Stimulated activated CD8-positive, alpha-beta memory T cell treated with anti-CD3 and anti-CD28 coated beads, Interleukin-4, amount 100 ng/mL, for 1 hour (primary cell): ENCODE results near the gene GRIK4.

Source experiments
- DNase-seq, 2 donors: peaks; one replicate each; pipeline ENCODE4 v3.0.0-alpha.2; 2020; ENCODE audit warnings: low read depth in 2 of 2, low spot score in 1 of 2

GRIK4 gene

GRCh38 chr11:120525261-120526171 is 14.0 kb downstream of the GRIK4 start:
- no peak for DNase-seq

GRCh38 chr11:120526241-120526640 is 14.7 kb downstream of the GRIK4 start:
- no peak for DNase-seq

GRCh38 chr11:120527111-120527761 is 15.7 kb downstream of the GRIK4 start:
- no peak for DNase-seq

GRCh38 chr11:120528749-120529148 is 17.2 kb downstream of the GRIK4 start:
- no peak for DNase-seq

- DNase-seq: no peak
Measured at GRCh38 chr11:120529214-120529613, 17.7 kb downstream of the GRIK4 start.

GRCh38 chr11:120529911-120530310 is 18.4 kb downstream of the GRIK4 start:
- no peak for DNase-seq

GRCh38 chr11:120532082-120532831 is 20.7 kb downstream of the GRIK4 start:
- no peak for DNase-seq

GRCh38 chr11:120532832-120533196 is 21.3 kb downstream of the GRIK4 start:
- DNase-seq: no peak

GRCh38 chr11:120536091-120536796 is 24.7 kb downstream of the GRIK4 start:
- DNase-seq: no peak

GRCh38 chr11:120536797-120537169 is 25.2 kb downstream of the GRIK4 start:
- no peak for DNase-seq

GRCh38 chr11:120537996-120538395 is 26.4 kb downstream of the GRIK4 start:
- no peak for DNase-seq

GRCh38 chr11:120538707-120539106 is 27.2 kb downstream of the GRIK4 start:
- DNase-seq: no peak

GRCh38 chr11:120539667-120540369 is 28.3 kb downstream of the GRIK4 start:
- no peak for DNase-seq

GRCh38 chr11:120540744-120541465 is 29.4 kb downstream of the GRIK4 start:
- DNase-seq: no peak

GRCh38 chr11:120543521-120544215 is 32.1 kb downstream of the GRIK4 start:
- no peak for DNase-seq

- DNase-seq: no peak
Measured at GRCh38 chr11:120545813-120546212, 34.3 kb downstream of the GRIK4 start.

GRCh38 chr11:120546312-120547205 is 35.0 kb downstream of the GRIK4 start:
- DNase-seq: no peak

- no peak for DNase-seq
Measured at GRCh38 chr11:120547316-120547715, 35.8 kb downstream of the GRIK4 start.
